ENCODE results near the gene PGBD1.
A peak's percentile ranks its signal among the peaks of the same experiment; 100 is the strongest.

Gene PGBD1

DNA sequence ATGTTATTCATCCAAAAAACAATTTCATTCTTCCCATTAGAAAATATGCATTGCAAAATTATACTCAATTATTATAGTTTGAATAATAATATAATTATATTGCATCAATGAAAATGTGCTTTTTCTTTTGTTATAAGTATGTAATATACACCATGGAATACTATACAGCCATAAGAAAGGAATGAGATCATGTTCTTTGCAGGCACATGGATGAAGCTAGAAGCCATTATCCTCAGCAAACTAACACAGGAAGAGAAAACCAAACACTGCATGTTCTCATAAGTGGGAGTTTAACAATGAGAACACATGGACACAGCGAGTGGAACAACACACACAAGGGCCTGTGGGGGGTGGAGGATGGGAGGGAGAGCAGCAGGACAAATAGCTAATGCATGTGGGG is 24.3 kb upstream of the PGBD1 start:
- H3K4me3 ChIP-seq (ENCODE audit: control insufficient read depth, low read depth, low read length): no peak overlapping the region
- TF ChIP-seq, protein P1, sequence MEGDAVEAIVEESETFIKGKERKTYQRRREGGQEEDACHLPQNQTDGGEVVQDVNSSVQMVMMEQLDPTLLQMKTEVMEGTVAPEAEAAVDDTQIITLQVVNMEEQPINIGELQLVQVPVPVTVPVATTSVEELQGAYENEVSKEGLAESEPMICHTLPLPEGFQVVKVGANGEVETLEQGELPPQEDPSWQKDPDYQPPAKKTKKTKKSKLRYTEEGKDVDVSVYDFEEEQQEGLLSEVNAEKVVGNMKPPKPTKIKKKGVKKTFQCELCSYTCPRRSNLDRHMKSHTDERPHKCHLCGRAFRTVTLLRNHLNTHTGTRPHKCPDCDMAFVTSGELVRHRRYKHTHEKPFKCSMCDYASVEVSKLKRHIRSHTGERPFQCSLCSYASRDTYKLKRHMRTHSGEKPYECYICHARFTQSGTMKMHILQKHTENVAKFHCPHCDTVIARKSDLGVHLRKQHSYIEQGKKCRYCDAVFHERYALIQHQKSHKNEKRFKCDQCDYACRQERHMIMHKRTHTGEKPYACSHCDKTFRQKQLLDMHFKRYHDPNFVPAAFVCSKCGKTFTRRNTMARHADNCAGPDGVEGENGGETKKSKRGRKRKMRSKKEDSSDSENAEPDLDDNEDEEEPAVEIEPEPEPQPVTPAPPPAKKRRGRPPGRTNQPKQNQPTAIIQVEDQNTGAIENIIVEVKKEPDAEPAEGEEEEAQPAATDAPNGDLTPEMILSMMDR (conservative IDR thresholded peaks at IDR 0.05; ENCODE audit: control insufficient read depth, insufficient read depth, low read depth, low read length): no peak
- no peak for DNase-seq (ENCODE audit: low read depth)

DNA sequence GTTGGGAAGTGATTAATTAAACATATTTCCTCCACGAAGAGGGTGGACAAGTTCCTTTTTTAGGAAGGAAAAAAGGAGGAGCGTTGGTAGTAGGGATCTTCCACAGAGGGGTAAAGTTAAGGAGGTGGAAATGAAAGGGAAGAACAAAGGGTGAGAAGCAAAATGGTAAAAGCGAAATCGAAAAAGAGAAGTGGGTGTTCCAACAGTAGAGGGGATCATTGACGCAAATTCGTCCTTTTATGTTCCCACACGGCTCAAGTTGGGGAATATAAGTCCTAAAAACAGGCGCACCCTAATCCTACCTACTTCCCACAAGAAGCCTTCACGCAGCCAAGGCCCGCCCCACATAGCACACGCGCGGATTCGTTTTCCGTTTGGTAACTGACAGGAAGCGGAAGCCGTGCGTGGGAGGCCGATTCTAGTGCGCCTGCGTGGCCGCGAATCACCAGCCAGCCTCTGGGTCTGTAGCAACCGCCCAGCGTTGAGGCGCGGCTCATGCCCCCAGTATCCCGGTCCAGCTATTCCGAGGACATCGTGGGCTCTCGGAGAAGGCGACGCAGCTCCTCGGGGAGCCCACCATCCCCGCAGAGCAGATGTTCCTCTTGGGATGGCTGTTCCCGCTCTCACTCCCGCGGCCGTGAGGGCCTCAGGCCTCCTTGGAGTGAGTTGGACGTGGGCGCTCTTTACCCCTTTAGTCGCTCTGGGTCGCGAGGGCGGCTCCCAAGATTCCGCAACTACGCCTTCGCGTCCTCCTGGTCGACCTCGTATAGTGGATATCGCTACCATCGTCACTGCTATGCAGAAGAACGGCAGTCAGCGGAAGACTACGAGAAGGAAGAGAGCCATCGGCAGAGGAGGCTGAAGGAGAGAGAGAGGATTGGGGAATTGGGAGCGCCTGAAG is 22.2 kb upstream of the PGBD1 start, which contains the start of gene NKAPL:
Gene NKAPL (plus strand): TSS at position 421 of the 901 bp plus-strand sequence. CDS start 75 bp downstream, at position 496.
- H3K4me3 ChIP-seq (ENCODE audit: control insufficient read depth, low read depth, low read length): peak within 1 kb of the TSS; percentile 40
- TF ChIP-seq, protein P1 (conservative IDR thresholded peaks at IDR 0.05; ENCODE audit: control insufficient read depth, insufficient read depth, low read depth, low read length): no peak
- DNase-seq (ENCODE audit: low read depth): peak; percentile 80

DNA sequence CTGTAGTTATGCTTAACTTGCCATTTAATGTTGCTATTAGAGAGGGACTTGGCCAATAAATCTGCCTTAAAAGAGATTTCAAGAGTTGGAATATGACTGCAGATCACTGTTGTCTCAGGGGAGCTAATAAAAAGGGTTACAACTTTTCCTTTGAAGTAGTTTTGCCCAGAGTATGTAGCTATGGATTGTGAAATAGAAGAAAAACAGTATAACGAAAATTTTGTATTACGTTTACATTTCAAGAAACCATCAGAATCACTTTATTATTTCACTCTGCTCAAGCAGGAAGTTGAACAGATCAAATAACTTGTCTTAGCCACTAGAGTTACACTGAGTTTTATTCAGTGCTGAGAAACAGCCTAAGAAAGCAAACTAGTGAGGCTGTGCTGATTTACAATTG is 17.4 kb upstream of the PGBD1 start:
- TF ChIP-seq, protein P1 (conservative IDR thresholded peaks at IDR 0.05; ENCODE audit: control insufficient read depth, insufficient read depth, low read depth, low read length): no peak
- H3K4me3 ChIP-seq (ENCODE audit: control insufficient read depth, low read depth, low read length): no peak overlapping the region
- no peak for DNase-seq (ENCODE audit: low read depth)

DNA sequence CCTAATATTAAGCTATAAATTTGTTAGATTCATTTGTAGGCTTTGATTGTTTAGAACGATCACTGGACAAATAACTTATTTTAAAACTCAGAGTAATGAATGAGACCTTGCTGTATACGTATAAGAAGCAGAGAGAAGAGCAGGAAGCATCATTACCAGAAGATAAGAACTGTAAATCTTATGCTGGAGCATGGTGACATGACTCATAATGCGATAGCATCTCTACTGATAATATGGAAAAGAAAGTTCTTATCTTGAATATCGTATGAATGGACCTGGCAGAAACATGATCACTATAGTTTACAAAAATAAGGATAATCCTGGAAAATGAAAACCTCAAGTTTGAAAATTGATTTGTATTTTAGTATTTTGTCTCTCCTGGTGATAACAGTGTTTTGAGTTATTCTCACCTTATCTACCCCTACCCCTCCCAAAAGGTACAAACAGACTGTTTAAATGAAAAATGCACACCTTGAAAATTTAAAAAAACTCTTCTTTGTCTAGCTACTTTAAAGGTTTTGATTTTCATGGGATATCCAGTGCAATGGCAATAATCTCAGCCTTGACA is 16.5 kb upstream of the PGBD1 start:
- DNase-seq (ENCODE audit: low read depth): no peak
- no peak overlapping the region for H3K4me3 ChIP-seq (ENCODE audit: control insufficient read depth, low read depth, low read length)
- TF ChIP-seq, protein P1 (conservative IDR thresholded peaks at IDR 0.05; ENCODE audit: control insufficient read depth, insufficient read depth, low read depth, low read length): no peak

DNA sequence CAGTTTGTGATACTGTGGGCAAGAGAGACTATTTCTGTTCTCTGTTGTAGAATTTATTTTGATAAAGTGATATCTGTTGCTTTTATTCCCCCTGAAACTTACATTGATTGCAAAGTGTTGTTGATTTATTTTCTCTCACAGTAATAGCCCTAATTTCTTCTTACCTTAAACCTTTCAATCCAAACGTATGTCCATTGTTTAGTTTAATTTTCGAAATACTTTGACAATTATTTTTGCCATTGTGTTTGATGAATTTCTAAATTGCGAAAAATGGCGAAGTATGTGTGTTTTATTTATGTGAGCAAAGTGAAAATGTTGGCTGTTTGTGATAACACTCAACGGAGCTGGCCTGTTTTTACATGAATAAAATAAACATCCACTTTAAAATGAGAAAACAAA is 14.8 kb upstream of the PGBD1 start:
- DNase-seq (ENCODE audit: low read depth): no peak
- peak overlapping the region; percentile 81 for H3K4me3 ChIP-seq (ENCODE audit: control insufficient read depth, low read depth, low read length)
- TF ChIP-seq, protein P1 (conservative IDR thresholded peaks at IDR 0.05; ENCODE audit: control insufficient read depth, insufficient read depth, low read depth, low read length): no peak

DNA sequence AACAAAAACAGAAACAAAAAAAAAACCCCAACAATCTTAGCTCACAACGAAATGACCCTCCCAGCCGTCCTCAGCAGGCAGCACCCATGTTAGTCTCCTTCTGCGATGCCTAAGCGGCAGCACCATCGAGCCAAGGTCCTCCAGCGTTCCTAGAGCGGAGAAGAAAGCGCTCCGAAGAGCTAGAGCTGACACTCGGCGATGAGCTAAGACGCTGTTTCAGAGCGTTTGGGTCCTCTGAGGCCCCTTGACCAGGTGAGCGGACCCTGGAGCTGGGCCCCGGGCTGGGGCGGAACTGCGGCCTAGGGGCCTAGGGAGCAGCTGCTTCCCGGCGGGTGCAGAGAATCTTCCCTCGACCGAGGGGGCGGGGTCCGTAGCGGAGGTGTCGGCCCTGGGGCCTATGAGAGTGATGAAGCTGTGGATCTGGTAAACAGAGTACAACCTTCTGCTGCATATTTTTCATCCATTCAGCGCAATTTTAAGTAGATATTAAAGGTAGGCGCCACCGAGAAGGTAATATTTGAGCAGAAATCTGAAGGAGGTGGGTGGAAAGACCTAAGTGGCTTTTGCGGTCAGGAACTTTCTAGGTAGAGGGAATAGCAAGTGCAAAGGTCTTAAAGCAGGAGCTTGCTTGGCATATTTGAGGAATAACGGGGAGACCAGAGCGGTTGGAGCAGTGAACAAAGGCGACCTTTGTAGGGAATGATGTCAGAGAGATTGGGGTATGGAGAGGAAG is 14.2 kb upstream of the PGBD1 start, which contains the start of gene ZSCAN26:
Gene ZSCAN26 (plus strand): TSS at position 182 of the 733 bp plus-strand sequence. CDS start 4,777 bp downstream, outside the sequence.
- peak; percentile 91 for DNase-seq (ENCODE audit: low read depth)
- H3K4me3 ChIP-seq (ENCODE audit: control insufficient read depth, low read depth, low read length): peak within 1 kb of the TSS; percentile 81
- TF ChIP-seq, protein P1 (conservative IDR thresholded peaks at IDR 0.05; ENCODE audit: control insufficient read depth, insufficient read depth, low read depth, low read length): no peak

Data from fibroblast of mammary gland (primary cell).